Renal pelvis (tissue), 4 donors: ENCODE measurements around the gene NUP214. TPM values are rescaled to one million over a fixed set of nuclear protein-coding genes. Genes with fewer than 3 reads are reported as not detected.
A peak's percentile ranks its signal among the peaks of the same experiment; 100 is the strongest.
"Not testable (repeated sequence)": the region's sequence is repeated elsewhere in the genome, so short reads cannot be mapped to it uniquely, and the experiment has no call there.

Source experiments
- DNase-seq: peaks from one replicate; pipeline ENCODE4 v3.0.0-alpha.2; 2013
- polyA plus RNA-seq, 3 donors: library from polyadenylated mRNA; unstranded; fragments of 120-200 nt; gene quantifications; one replicate each; pipeline ENCODE4 v1.2.1, GENCODE V29; 2013; ENCODE audit not compliant: insufficient read length in 3 of 3

The NUP214 gene
- polyA plus RNA-seq, 3 donors: 53.3 to 76.1 (median 73.3) TPM

- DNase-seq: no peak
Measured at GRCh38 chr9:131094622-131095021, 30.8 kb upstream of the NUP214 start.

GRCh38 chr9:131095666-131096268 lies 29.6 kb upstream of the NUP214 start:
- no peak for DNase-seq

DNA sequence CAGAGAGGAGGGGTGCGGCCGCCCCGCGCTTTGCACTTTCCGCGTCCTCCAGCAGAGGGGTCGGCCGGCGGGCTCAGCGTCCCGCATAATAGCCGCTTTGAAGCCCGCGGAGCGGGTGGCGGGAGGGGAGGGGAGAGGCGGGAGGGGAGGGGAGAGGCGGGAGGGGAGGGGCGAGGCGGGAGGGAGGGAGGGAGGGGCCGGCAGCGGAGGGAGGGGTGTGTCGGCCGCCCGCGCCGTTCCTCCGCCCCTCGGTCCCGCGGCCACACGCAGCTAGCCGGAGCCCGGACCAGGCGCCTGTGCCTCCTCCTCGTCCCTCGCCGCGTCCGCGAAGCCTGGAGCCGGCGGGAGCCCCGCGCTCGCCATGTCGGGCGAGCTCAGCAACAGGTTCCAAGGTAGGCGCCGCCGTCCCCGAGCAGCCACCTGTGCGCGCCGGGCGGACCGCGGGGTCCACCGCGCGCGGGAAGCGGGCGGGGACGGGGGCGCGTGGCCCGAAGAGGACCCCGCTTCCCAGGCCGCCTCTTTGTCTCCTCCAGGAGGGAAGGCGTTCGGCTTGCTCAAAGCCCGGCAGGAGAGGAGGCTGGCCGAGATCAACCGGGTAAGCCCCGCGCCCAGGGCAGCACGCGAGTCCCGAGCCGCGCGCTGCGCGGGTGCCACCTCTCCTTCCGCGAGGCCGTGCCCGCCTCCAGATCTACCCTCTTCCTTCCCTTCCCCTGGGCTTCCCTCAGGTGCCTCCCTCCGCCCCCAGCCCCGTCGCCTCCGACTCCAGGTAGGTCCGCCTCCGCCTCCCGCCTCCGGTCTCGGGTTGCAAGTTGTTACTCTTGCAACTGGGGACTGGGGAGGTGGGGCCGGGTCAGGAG lies 28.9 kb upstream of the NUP214 start, which contains the start of gene AIF1L:
TSS of gene AIF1L (plus strand) at position 263 of the 857 bp plus-strand sequence. CDS start at position 362, 99 bp downstream.
- DNase-seq: peak; percentile 81

GRCh38 chr9:131097126-131097947 lies 28.0 kb upstream of the NUP214 start:
- no peak for DNase-seq

DNA sequence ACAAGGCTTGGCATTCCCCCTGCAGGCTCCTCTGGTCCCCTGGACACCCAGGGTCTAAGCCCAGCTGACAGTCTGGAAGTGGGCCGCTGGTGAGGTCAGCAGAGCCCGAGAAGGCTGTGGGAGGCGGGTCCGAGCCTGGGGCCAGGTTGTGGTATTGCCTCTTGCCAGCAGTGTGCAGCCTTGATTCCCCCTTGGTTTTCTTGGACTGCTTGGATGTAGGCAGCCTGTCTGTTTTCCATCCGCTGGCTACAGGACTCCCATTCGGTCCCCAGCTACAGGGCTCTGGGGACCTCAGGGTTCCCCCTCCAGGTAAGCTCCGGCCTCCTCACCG lies 27.5 kb upstream of the NUP214 start:
- DNase-seq: no peak

DNA sequence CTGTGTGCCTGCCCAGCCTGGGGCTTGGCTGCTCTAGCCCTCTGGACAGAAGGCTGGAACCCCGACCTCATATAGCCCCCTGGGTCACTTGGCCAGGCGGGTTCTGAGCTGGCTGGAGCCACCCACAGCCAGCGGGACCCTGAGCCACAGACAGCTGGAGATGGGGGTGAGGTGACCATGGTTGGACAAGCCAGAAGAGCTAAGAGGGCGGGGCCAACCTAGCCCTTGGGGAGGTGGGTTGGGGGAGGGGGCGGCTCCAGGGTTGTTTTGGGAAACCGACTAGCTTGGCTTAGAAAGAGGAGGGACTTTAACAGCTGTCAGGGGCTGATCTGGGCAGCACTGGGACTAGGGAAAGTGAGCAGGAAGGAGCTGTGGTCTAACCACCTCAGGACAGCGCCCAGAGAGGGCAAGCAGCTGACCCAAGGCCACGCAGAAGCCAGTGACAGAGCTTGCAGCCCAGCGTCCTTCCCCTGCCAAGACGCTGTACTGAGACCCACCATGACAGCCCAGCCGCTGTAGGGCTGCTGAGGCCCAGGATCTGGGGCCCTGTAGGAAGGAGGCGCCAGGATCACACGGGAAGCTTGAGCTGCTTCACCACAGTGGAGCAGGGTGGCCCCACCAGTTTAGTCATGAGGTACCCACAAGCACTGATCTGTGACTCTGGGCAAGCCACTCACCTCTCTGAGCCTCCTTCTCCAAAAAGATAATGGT lies 26.8 kb upstream of the NUP214 start:
- no peak for DNase-seq

- no peak for DNase-seq
Measured at GRCh38 chr9:131099102-131099606, 26.2 kb upstream of the NUP214 start.

DNA sequence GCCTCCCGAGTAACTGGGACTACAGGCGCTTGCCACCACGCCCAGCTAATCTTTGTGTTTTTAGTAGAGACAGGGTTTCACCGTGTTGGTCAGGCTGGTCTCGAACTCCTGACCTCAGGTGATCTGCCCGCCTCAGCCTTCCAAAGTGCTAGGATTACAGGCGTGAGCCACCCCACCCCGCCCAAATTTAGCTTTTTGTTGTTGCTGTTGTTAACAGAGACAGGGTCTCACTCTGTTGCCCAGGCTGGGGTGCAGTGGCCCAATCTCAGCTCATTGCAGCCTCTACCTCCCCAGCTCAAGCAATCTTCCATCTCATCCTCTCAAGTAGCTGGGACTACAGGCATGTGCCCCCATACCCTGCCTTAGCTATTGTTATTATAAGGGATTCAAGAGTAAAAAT lies 25.5 kb upstream of the NUP214 start:
- not testable (repeated sequence) for DNase-seq

- DNase-seq: peak; percentile 89
Measured at GRCh38 chr9:131100445-131100844, 24.9 kb upstream of the NUP214 start.

DNA sequence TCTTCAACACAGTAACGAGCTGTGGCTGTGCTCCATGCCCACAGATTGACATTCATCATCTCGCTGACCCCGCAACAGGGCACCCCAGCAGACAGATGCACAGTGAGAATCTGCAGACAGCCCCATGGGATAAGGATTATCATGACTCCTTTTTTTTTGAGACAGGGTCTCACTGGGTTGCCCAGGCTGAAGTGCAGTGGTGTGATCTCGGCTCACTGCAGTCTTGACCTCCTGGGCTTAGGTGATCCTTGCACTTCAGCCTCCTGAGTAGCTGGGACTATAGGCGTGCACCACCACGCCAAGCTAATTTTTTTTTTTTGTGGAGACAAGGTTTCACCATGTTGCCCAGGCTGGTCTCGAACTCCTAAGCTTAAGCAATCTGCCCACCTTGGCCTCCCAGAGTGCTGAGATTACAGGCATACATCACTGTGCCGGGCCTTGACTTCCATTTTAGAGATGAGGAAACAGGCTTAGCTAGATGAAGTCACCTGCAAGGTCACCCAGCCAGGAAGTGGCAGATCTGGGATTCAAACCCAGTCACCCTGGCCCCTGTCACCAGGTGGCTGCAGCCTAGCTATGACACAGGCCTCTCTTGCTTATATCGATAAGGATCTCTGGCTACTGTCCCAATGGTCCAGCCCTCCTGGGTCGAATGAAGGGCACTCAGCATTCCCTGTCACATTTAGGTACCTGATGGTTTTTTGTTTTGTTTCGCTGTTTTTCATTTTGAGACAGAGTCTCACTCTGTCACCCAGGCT lies 24.0 kb upstream of the NUP214 start:
- DNase-seq: no peak

DNA sequence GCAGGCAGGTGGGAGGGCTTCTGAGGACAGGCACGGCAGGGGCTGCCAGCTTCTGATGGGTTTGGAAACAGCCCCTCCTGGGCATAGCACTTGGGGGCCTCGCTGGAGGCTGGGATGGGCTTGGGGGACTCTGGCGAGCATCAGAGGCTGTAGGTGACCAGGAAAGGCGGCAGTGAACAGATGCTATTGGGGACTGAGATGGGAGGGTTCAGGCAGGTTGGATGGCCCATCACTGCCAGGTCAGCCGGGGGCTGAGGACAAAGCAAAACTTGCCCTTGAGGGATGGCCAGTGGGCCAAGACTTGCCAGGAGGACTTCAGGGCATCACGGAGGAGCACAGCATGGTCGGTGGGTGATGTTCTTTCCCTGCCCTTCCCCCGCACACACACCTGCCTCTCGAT lies 22.4 kb upstream of the NUP214 start:
- DNase-seq: no peak

GRCh38 chr9:131103535-131103934 lies 21.9 kb upstream of the NUP214 start:
- no peak for DNase-seq

DNA sequence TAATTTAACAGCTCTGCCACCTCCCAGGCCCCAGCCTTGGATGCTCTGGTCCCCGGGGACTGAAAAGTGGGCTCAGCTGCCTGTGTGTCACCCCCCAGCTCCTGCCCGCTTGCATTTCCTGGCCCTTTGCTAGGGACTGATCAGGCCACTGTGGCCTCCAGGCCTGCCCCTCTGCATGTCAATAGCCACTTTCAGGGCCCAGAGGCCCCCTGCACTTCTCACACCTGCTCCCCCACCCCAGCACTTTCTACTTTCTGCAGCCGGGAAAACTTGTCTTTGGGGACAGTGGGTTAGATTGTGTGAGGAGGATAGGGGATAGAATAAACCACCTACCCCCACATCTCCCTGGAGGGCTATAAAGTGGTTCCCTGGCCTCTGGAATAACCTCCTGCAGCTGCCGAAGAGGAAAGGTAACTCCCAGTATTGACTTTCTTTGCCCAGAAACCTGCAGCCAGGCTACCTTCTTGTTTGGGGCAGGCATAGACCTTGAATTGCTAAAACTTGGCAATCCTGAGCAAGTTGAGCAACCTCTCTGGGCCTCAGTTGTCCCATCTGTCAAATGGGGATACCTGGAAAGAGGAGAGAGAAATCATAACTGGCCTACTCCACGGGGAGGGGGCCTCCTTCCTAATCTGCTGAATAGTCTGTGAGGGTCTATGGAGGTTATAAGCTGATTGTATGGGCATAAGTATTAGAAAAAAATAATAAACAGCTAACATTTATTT lies 21.2 kb upstream of the NUP214 start:
- DNase-seq: no peak

DNA sequence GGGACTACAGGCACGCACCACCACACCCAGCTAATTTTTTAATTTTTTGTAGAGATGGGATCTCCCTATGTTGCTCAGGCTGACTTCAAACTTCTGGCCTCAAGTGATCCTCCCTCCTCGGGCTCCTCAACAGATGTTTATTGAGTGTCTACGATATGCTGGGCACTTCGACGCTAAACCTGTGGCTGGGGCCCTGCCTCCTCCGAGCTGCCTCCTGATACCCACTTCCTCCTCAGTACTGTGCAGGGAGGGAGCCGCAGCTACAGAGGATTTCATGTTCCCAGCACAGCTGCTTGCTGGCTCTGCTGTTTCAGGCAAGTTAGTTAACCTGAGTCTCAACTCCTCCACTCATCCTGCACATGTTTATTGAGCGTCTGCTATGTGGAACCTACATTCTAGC lies 19.4 kb upstream of the NUP214 start:
- DNase-seq: no peak

DNA sequence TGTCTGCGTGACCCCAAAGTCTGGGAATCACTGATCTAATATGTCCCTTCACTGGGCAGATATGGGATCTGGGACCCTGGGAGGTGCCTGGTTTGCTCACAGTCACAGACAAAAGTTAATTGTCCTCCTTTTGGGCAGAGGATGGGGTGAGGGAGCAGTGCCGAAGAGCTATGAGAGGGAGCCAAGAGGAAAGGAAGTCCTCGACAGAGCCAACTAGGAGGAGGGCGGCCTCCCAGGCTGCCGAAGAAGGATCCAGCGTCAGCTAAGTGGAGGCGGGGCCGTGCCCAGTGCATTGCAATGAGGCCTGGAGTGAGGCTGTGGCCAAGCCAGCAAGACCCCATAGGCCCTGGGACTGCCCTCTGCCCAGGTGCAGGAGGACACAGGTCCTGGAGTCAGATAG lies 17.6 kb upstream of the NUP214 start:
- DNase-seq: no peak

GRCh38 chr9:131111186-131111853 lies 14.1 kb upstream of the NUP214 start:
- no peak for DNase-seq

DNA sequence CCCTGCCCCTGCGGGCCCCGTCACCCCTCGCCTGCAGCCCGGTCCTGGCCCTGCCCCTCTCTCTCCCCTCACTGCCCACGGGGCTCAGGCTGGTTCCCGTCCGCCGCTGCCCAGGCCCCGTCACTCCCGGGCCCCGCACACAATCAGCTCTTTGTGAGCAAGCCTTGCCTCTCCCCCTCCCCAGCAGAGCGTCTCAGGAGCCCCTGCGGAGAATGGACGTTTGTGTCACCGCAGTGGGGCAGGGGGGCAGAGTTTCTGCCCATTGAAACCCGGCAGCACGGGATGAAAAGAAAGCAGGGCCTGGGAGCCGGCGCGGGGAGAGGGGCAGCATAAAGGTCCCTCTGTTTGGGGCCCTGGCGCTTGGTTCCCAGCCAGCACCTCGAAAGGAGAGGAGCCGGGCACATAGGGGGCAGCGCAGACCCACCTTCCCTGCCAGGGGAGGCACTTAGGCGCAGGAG lies 13.5 kb upstream of the NUP214 start:
- no peak for DNase-seq

DNA sequence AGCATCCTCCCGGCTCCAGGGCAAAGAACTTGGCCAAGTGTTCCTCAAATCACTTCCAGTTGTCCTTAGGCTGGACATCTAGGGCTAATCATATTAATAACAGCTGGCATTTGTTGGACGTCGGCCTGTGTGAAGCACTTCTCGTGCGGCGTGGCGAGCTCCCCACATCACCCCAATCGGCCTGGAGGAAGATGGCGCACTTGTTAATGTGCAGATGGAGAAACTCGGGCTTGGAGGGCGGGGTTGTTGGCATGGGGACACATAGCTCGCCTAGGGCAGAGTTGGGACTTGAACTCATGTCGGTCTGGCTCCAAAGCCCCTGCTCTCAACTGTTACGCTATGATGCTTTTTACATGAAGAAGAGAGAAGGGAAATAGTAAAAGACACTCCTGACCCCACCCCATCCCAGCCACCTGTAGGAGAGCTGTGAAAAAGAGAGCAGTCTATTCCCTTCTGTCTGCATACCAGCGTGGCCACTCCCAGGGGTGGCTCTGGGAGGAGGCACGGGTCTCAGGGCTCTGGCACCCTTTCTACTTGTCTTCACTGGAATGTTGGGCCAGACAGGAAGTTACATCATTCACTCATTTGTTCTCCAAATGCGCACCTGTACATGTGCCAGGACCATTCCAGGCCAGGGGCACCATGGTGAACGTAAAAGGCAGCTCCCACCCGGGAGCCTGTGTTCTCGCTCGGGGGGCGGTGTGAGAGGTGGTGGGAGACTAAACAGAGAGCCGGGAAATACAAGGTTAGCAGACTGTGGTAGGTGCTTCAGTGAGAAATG lies 12.8 kb upstream of the NUP214 start:
- no peak for DNase-seq

GRCh38 chr9:131113655-131114054 lies 11.7 kb upstream of the NUP214 start:
- no peak for DNase-seq
